DND-41 (cell line): ENCODE data around the gene SMIM11.

Experiments
- EZH2 ChIP-seq: IDR thresholded peaks from 3 replicates; pipeline ENCODE4 v1.6.1; 2012; ENCODE audit warnings: borderline replicate concordance, low read depth, mild to moderate bottlenecking, moderate library complexity, low read length, inconsistent platforms; ENCODE audit not compliant: severe bottlenecking
- TF ChIP-seq, protein P1 (sequence below): IDR thresholded peaks from 2 replicates; pipeline ENCODE4 v1.5.1; 2012; ENCODE audit warnings: borderline replicate concordance, low read length, moderate library complexity, mild to moderate bottlenecking; ENCODE audit not compliant: poor library complexity, severe bottlenecking; ENCODE audit errors: extremely low read depth

DNA sequence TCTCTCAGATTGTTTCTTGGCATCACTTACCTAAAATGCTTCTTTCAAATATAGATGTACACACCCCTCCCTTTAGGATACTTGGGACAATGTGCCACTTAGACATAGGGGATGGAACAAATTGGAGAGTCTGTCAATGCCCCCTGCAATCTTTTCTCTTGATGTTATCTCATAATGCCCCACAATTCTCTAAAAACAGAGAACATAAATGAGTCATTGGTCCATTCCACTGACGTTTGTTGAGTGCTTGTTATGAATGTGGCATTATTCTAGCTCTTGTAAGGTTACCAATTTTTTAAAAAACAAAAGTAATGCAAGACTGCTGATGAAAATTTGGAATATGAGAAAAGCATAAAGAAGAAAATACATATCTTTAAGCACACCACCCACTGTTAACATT is 5.6 kb upstream of the SMIM11 start:
- TF ChIP-seq, protein P1, sequence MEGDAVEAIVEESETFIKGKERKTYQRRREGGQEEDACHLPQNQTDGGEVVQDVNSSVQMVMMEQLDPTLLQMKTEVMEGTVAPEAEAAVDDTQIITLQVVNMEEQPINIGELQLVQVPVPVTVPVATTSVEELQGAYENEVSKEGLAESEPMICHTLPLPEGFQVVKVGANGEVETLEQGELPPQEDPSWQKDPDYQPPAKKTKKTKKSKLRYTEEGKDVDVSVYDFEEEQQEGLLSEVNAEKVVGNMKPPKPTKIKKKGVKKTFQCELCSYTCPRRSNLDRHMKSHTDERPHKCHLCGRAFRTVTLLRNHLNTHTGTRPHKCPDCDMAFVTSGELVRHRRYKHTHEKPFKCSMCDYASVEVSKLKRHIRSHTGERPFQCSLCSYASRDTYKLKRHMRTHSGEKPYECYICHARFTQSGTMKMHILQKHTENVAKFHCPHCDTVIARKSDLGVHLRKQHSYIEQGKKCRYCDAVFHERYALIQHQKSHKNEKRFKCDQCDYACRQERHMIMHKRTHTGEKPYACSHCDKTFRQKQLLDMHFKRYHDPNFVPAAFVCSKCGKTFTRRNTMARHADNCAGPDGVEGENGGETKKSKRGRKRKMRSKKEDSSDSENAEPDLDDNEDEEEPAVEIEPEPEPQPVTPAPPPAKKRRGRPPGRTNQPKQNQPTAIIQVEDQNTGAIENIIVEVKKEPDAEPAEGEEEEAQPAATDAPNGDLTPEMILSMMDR: no peak
- no peak for TF ChIP-seq EZH2
